Gastroesophageal sphincter (tissue), 4 donors: Measurements from ENCODE around the gene SYNE1. TPM values are rescaled to one million over a fixed set of nuclear protein-coding genes. Genes with fewer than 3 reads are reported as not detected.

Experiments
- ATAC-seq: fragments of 150-250 bp; one replicate; pipeline ENCODE4 v1.9.1; 2016; ENCODE audit warnings: mild to moderate bottlenecking, moderate library complexity
- H3K27ac ChIP-seq, 4 donors: fragments of 200-600 bp; sonication (generic) in 3 of 4; 1 replicate in 3 of 4; 2 replicates in 1 of 4; pipeline ENCODE4 v1.5.1; 2016 to 2019
- H3K27me3 ChIP-seq: fragments of 200-600 bp; sonication (generic); one replicate; pipeline ENCODE4 v1.5.1; 2019
- H3K36me3 ChIP-seq, 2 donors: fragments of 200-600 bp; sonication (generic); one replicate each; pipeline ENCODE4 v1.5.1; 2019; ENCODE audit warnings: control low read depth in 1 of 2
- H3K4me1 ChIP-seq, 3 donors: fragments of 200-600 bp; sonication (generic); 1 replicate in 2 of 3; 2 replicates in 1 of 3; pipeline ENCODE4 v1.5.1; 2016 to 2019; ENCODE audit warnings: control low read depth in 2 of 3
- H3K4me3 ChIP-seq, 2 donors: fragments of 200-600 bp; sonication (generic); one replicate each; pipeline ENCODE4 v1.5.1; 2019; ENCODE audit warnings: mild to moderate bottlenecking in 1 of 2, moderate library complexity in 1 of 2
- H3K9me3 ChIP-seq, 3 donors: fragments of 200-600 bp; sonication (generic); one replicate each; pipeline ENCODE4 v1.5.1; 2017 to 2019; ENCODE audit warnings: control low read depth in 2 of 3
- CTCF ChIP-seq, 4 experiments: fragments of 200-600 bp in 2 of 4; fragments of 450-650 bp in 2 of 4; sonication (generic) in 1 of 4; IDR thresholded peaks; one replicate each; pipeline ENCODE4 v1.5.1; 2017 to 2019; ENCODE audit warnings: antibody characterized with exemption in 4 of 4, mild to moderate bottlenecking in 2 of 4, moderate library complexity in 2 of 4
- EP300 ChIP-seq: sonication (generic); formaldehyde crosslinking; IDR thresholded peaks from one replicate; pipeline ENCODE4 v1.6.1; 2017; ENCODE audit warnings: antibody characterized with exemption, mild to moderate bottlenecking
- POLR2A ChIP-seq, 2 donors: fragments of 450-650 bp; IDR thresholded peaks; one replicate each; pipeline ENCODE4 v1.6.1; 2017; ENCODE audit warnings: antibody characterized with exemption in 2 of 2, mild to moderate bottlenecking in 2 of 2, moderate library complexity in 1 of 2
- POLR2AphosphoS5 ChIP-seq: sonication (generic); formaldehyde crosslinking; IDR thresholded peaks from one replicate; pipeline ENCODE4 v1.6.1; 2017; ENCODE audit warnings: antibody characterized with exemption
- WGBS, 2 donors: methylation state at CpG; one replicate each; pipeline ENCODE4 v1.1.5; 2018; ENCODE audit warnings: low coverage in 1 of 2; 5-methylcytosine and 5-hydroxymethylcytosine counted together
- total RNA-seq, 4 donors: library from RNA; depleted of rRNA; stranded (reverse); fragments of >200 nt; gene quantifications; one replicate each; pipeline ENCODE4 v1.1.0, GENCODE V29; 2016

SYNE1 gene
- total RNA-seq, 4 donors from 2014 or later, result 160 to 268 (median 215) TPM

DNA sequence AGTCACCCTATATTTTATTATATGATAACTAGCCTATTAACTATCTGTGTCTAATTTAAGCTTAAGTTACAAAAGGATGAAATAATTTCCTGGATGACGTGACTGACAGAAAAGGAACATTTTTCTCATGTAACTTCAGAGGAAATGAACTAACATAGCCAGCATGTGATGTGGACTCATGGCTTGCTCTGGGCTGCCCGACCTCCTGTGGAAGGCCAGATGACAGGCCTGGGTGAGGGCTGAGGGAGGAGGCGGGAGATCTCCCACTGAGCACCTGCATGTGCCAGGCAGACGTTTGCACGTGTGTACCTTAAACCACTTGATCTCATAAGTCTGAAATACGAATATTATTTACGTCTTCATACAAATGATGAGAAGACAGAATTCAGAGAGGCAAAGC, 321.1 kb downstream of the SYNE1 start:
- Histone ChIP-seq H3K4me1 (peaks cover 0 to 5% (median 0%) of the 10 kb centered on the region in 3 donors), H3K27me3 (no peaks in the 10 kb centered on the region), H3K4me3 (no peak overlapping the region), H3K9me3 (no peaks in the 10 kb centered on the region), H3K36me3 (peaks cover 6 to 93% of the 10 kb centered on the region in 2 donors), H3K27ac (peak overlapping the region in 3 of 4 donors; percentile 7 to 45 (median 39))
- WGBS, 2 donors, result 69 to 83% methylated on average over 2 to 6 of the region's 7 CpGs
- ATAC-seq, result peak; percentile 78
- TF ChIP-seq POLR2A (IDR thresholded peaks at IDR 0.05), result no peak
- TF ChIP-seq POLR2AphosphoS5, result no peak
- TF ChIP-seq EP300, result no peak
- TF ChIP-seq CTCF (IDR thresholded peaks at IDR 0.05), result no peak

GRCh38 chr6:152314483-152314832, 322.7 kb downstream of the SYNE1 start:
- H3K4me3 ChIP-seq, result no peak overlapping the region
- ATAC-seq, result no peak
- H3K27ac ChIP-seq, result peak overlapping the region in 2 of 4 donors; percentile 11 to 31
- TF ChIP-seq POLR2AphosphoS5, result no peak
- TF ChIP-seq POLR2A (IDR thresholded peaks at IDR 0.05), result no peak
- no peak for TF ChIP-seq CTCF (IDR thresholded peaks at IDR 0.05)
- TF ChIP-seq EP300, result no peak
- no peaks in the 10 kb centered on the region for H3K27me3 ChIP-seq
- WGBS, 2 donors, result 80 to 96% methylated on average over 1 to 3 of the region's 5 CpGs
- H3K9me3 ChIP-seq, result no peaks in the 10 kb centered on the region
- peaks cover 6 to 94% of the 10 kb centered on the region in 2 donors for H3K36me3 ChIP-seq
- H3K4me1 ChIP-seq, result peaks cover 0 to 5% (median 0%) of the 10 kb centered on the region in 3 donors

GRCh38 chr6:152313542-152314482, 323.4 kb downstream of the SYNE1 start:
- Histone ChIP-seq H3K27ac (peak overlapping the region in 2 of 4 donors; percentile 11 to 31), H3K4me3 (no peak overlapping the region), H3K27me3 (no peaks in the 10 kb centered on the region), H3K4me1 (peaks cover 0 to 5% (median 0%) of the 10 kb centered on the region in 3 donors), H3K36me3 (peaks cover 6 to 96% of the 10 kb centered on the region in 2 donors), H3K9me3 (no peaks in the 10 kb centered on the region)
- WGBS, 2 donors, result 74 to 86% methylated on average over 6 to 7 of the region's 10 CpGs
- ATAC-seq, result no peak
- no peak for TF ChIP-seq EP300
- TF ChIP-seq POLR2AphosphoS5, result no peak
- TF ChIP-seq POLR2A (IDR thresholded peaks at IDR 0.05), result no peak
- TF ChIP-seq CTCF (IDR thresholded peaks at IDR 0.05), result no peak

DNA sequence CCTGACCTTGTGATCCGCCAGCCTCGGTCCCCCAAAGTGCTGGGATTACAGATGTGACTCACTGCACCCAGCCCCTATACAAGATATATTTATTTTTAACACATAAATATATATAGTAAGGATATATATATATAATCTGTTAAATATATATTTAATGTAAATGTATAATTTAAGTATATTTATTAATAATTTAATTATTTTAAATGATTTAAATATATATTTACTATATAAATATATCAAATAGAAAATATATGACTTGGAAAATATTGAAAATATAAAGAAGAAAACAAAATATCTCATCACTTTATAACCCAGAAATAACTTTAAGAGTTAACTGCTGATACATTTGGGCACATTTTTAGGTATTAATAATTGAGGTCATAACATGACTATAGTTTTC, 324.7 kb downstream of the SYNE1 start:
- WGBS, 2 donors, result 94 to 100% methylated on average over 2 of the region's 2 CpGs
- H3K36me3 ChIP-seq, result peaks cover under 1 to 96% of the 10 kb centered on the region in 2 donors
- no peak for ATAC-seq

More for the DNA sequence above, 324.7 kb downstream of the SYNE1 start:
- TF ChIP-seq POLR2AphosphoS5 (no peak), CTCF (IDR thresholded peaks at IDR 0.05) (no peak), POLR2A (IDR thresholded peaks at IDR 0.05) (no peak), EP300 (no peak)
- Histone ChIP-seq H3K27ac (no peak overlapping the region), H3K9me3 (no peaks in the 10 kb centered on the region), H3K27me3 (no peaks in the 10 kb centered on the region), H3K4me1 (peaks cover 0 to 5% (median 0%) of the 10 kb centered on the region in 3 donors), H3K4me3 (no peak overlapping the region)
